HepG2 (cell line): Measurements from ENCODE around the gene NAB2. TPM values are rescaled to one million over a fixed set of nuclear protein-coding genes. Genes with fewer than 3 reads are reported as not detected.

Experiments
- AGO1 ChIP-seq: fragments of 200-400 bp; formaldehyde crosslinking; IDR thresholded peaks from 2 replicates; pipeline ENCODE4 v1.6.1; 2017; ENCODE audit warnings: mild to moderate bottlenecking, low read depth, low read length, moderate library complexity; ENCODE audit not compliant: poor library complexity, severe bottlenecking
- AHDC1 ChIP-seq: sonication (generic); formaldehyde crosslinking; IDR thresholded peaks from 2 replicates; pipeline ENCODE4 v1.5.1; 2020; ENCODE audit warnings: mild to moderate bottlenecking, missing genetic modification reagents, borderline replicate concordance
- AHR ChIP-seq: IDR thresholded peaks from 2 replicates; pipeline ENCODE4 v1.6.1; 2018; ENCODE audit warnings: missing genetic modification reagents, missing compliant biosample characterization
- CENPT ChIP-seq: sonication (generic); formaldehyde crosslinking; IDR thresholded peaks from 2 replicates; pipeline ENCODE4 v1.8.0; 2022; ENCODE audit warnings: low read depth, mild to moderate bottlenecking, moderate library complexity, missing genetic modification reagents
- NAIF1 ChIP-seq: sonication (generic); formaldehyde crosslinking; IDR thresholded peaks from 2 replicates; pipeline ENCODE4 v1.5.0; 2020; ENCODE audit warnings: mild to moderate bottlenecking, missing genetic modification reagents, borderline replicate concordance
- SMAD3 ChIP-seq: sonication (generic); formaldehyde crosslinking; IDR thresholded peaks from 2 replicates; pipeline ENCODE4 v1.4.0; 2020; ENCODE audit warnings: missing genetic modification reagents
- TP53 ChIP-seq: sonication (generic); formaldehyde crosslinking; conservative IDR thresholded peaks from 2 replicates; pipeline ENCODE4 v1.4.0; 2020; ENCODE audit warnings: missing genetic modification reagents
- YEATS4 ChIP-seq: sonication (generic); formaldehyde crosslinking; IDR thresholded peaks from 2 replicates; pipeline ENCODE4 v1.4.0; 2020; ENCODE audit warnings: missing genetic modification reagents, borderline replicate concordance
- ZNF17 ChIP-seq: sonication (generic); formaldehyde crosslinking; IDR thresholded peaks from 2 replicates; pipeline ENCODE4 v1.5.0; 2020; ENCODE audit warnings: mild to moderate bottlenecking, missing genetic modification reagents
- ZNF431 ChIP-seq: sonication (generic); formaldehyde crosslinking; IDR thresholded peaks from 2 replicates; pipeline ENCODE4 v1.9.0; 2022; ENCODE audit warnings: missing genetic modification reagents, low read depth, mild to moderate bottlenecking, borderline replicate concordance
- ZNF75D ChIP-seq: sonication (generic); formaldehyde crosslinking; IDR thresholded peaks from 2 replicates; pipeline ENCODE4 v1.8.1; 2023; ENCODE audit warnings: missing genetic modification reagents, mild to moderate bottlenecking, borderline replicate concordance
- ZNF776 ChIP-seq: sonication (generic); formaldehyde crosslinking; IDR thresholded peaks from 2 replicates; pipeline ENCODE4 v1.4.0; 2020; ENCODE audit warnings: mild to moderate bottlenecking, missing genetic modification reagents
- polyA plus RNA-seq, 8 experiments: library from polyadenylated mRNA; depleted of rRNA in 3 of 8; stranded (reverse) in 7 of 8; unstranded in 1 of 8; fragments of >200 nt; fragmentation: Illumina TruSeq in 4 of 8; extraction: Trizol in 4 of 8; gene quantifications; 2 replicates each; pipeline versions ENCODE4 v1.2.1 to v1.2.3, GENCODE V29; 2011 to 2016; ENCODE audit warnings: low read depth in 4 of 8, missing spikeins in 1 of 8, mixed read lengths in 1 of 8; ENCODE audit not compliant: insufficient read depth in 1 of 8
- total RNA-seq, 5 experiments: library from RNA; depleted of rRNA; stranded (reverse); fragments of >200 nt; fragmentation: Illumina TruSeq; extraction: Trizol; gene quantifications; 2 replicates each; pipeline ENCODE4 v1.2.3, GENCODE V29; 2016; ENCODE audit warnings: low read depth in 1 of 5
- TF ChIP-seq, protein P1 (sequence below): sonication (generic); formaldehyde crosslinking; IDR thresholded peaks from 2 replicates; pipeline ENCODE4 v1.4.0; 2020; ENCODE audit warnings: missing genetic modification reagents
- TF ChIP-seq, protein P2 (sequence below): sonication (generic); formaldehyde crosslinking; IDR thresholded peaks from 2 replicates; pipeline ENCODE4 v1.4.0; 2020; ENCODE audit warnings: missing genetic modification reagents
- TF ChIP-seq, protein P3 (sequence below): sonication (generic); formaldehyde crosslinking; IDR thresholded peaks from 2 replicates; pipeline ENCODE4 v1.5.0; 2020; ENCODE audit warnings: missing genetic modification reagents, mild to moderate bottlenecking, borderline replicate concordance
- TF ChIP-seq, protein P4 (sequence below): sonication (generic); formaldehyde crosslinking; IDR thresholded peaks from 2 replicates; pipeline ENCODE4 v1.4.0; 2020; ENCODE audit warnings: mild to moderate bottlenecking, missing genetic modification reagents

The NAB2 gene
- total and polyA plus RNA-seq, 2 of the 13 experiments (the other 11 are each of a cell fraction or from before 2014, with no cell fraction given), result 11.7 to 12.9 TPM

DNA sequence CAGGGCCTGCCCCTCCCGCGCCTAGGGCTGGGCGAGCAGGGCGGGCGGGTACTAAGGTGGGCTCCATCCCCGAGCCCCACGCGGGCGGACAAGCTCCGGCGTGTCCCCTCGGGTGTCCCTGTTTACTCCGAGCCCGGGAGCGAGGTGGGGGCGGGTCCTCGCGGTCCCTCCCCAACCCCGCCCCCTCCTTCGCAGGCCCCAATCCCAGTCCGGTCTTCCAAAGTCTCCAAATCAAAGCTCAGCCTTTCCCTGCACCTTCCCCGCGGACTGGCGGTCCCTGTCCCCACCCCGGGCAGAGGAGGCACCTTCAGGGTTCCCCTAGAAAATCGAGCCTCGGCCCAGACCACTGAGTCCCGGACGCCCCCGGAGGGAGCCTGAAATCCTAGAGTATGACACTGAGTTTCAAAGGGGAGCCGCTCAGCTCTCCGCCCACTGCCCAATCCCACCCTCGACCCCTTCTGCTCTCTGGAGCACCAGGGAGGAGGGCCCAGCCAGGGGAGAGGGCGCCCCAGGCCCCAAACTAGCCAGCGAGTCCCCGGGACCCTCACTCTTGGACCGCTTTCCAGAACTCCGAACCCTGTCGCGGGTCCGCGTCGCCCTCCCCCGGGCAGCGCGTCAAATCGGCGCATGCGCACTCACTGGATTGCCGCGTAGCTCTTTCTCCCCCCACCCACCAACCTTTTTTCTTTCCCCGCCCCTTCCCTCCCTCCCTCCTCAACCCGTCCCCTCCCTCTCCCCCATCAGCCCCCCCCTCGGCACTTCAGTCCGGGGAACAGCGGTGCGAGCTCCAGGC lies 39.0 kb downstream of the NAB2 start, which contains the start of gene LRP1 (continued):
- TF ChIP-seq, protein P1, sequence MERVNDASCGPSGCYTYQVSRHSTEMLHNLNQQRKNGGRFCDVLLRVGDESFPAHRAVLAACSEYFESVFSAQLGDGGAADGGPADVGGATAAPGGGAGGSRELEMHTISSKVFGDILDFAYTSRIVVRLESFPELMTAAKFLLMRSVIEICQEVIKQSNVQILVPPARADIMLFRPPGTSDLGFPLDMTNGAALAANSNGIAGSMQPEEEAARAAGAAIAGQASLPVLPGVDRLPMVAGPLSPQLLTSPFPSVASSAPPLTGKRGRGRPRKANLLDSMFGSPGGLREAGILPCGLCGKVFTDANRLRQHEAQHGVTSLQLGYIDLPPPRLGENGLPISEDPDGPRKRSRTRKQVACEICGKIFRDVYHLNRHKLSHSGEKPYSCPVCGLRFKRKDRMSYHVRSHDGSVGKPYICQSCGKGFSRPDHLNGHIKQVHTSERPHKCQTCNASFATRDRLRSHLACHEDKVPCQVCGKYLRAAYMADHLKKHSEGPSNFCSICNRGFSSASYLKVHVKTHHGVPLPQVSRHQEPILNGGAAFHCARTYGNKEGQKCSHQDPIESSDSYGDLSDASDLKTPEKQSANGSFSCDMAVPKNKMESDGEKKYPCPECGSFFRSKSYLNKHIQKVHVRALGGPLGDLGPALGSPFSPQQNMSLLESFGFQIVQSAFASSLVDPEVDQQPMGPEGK, result peak; percentile 84; the same call in 1 of the 2 replicates
- TF ChIP-seq, protein P2, sequence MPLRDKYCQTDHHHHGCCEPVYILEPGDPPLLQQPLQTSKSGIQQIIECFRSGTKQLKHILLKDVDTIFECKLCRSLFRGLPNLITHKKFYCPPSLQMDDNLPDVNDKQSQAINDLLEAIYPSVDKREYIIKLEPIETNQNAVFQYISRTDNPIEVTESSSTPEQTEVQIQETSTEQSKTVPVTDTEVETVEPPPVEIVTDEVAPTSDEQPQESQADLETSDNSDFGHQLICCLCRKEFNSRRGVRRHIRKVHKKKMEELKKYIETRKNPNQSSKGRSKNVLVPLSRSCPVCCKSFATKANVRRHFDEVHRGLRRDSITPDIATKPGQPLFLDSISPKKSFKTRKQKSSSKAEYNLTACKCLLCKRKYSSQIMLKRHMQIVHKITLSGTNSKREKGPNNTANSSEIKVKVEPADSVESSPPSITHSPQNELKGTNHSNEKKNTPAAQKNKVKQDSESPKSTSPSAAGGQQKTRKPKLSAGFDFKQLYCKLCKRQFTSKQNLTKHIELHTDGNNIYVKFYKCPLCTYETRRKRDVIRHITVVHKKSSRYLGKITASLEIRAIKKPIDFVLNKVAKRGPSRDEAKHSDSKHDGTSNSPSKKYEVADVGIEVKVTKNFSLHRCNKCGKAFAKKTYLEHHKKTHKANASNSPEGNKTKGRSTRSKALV, result no peak
- TF ChIP-seq, protein P3, sequence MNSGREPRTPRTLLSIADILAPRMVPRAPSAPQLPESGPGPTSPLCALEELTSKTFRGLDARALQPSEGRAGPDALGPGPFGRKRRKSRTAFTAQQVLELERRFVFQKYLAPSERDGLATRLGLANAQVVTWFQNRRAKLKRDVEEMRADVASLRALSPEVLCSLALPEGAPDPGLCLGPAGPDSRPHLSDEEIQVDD, result no peak
- TF ChIP-seq AHR (CRISPR knock-in tag) (no peak), ZNF431 (CRISPR knock-in tag) (0 out of 2 replicates have a peak, but pooled peaks have one; percentile 28), AHDC1 (CRISPR knock-in tag) (no peak; the same call in 1 of the 2 replicates), AGO1 (no peak), YEATS4 (CRISPR knock-in tag) (peak; percentile 70), ZNF75D (CRISPR knock-in tag) (0 out of 2 replicates have a peak, but pooled peaks have one; percentile 38), NAIF1 (no peak), CENPT (CRISPR knock-in tag) (no peak), ZNF17 (CRISPR knock-in tag) (no peak), ZNF776 (0 out of 2 replicates have a peak, but pooled peaks have one; percentile 47), SMAD3 (CRISPR knock-in tag) (peak; percentile 29; the same call in 1 of the 2 replicates), TP53 (CRISPR knock-in tag) (peak; percentile 85; the same call in 1 of the 2 replicates)
- TF ChIP-seq, protein P4, sequence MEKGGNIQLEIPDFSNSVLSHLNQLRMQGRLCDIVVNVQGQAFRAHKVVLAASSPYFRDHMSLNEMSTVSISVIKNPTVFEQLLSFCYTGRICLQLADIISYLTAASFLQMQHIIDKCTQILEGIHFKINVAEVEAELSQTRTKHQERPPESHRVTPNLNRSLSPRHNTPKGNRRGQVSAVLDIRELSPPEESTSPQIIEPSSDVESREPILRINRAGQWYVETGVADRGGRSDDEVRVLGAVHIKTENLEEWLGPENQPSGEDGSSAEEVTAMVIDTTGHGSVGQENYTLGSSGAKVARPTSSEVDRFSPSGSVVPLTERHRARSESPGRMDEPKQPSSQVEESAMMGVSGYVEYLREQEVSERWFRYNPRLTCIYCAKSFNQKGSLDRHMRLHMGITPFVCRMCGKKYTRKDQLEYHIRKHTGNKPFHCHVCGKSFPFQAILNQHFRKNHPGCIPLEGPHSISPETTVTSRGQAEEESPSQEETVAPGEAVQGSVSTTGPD (CRISPR knock-in tag), result 0 out of 2 replicates have a peak, but pooled peaks have one; percentile 31
